ENCODE results near the gene C6orf132. TPM values are rescaled to one million over a fixed set of nuclear protein-coding genes. Genes with fewer than 3 reads are reported as not detected.

C6orf132 gene
- total RNA-seq, 1 donor, result 0.63 TPM

DNA sequence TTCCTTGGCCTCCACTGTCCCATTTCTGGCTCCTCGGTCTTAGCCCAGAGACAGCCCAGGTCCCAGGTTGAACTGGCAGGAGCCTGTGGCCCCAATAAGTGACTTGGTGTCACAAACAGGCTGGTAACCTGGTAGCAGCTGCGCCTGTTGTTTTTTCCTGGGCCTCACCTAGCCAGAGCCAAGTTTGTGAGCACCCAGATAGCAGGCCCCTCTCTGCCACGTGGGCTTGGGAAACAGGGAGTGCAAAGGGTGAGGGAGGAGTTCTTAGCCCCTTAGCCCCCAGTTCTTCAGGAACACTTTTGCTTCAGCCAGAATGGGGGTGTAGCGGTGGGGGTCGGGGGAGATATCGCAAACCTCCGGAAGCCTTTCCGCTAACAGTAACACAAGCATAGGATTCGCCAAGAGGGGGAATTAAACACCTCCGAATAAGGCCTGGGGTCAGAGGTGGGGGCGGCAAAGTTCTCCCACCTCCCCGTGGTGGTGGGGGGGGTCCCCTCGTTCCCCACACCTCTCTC, 760 bp downstream of the C6orf132 start:
- no peak for DNase-seq (ENCODE audit: low read depth)
- TF ChIP-seq, protein P1, sequence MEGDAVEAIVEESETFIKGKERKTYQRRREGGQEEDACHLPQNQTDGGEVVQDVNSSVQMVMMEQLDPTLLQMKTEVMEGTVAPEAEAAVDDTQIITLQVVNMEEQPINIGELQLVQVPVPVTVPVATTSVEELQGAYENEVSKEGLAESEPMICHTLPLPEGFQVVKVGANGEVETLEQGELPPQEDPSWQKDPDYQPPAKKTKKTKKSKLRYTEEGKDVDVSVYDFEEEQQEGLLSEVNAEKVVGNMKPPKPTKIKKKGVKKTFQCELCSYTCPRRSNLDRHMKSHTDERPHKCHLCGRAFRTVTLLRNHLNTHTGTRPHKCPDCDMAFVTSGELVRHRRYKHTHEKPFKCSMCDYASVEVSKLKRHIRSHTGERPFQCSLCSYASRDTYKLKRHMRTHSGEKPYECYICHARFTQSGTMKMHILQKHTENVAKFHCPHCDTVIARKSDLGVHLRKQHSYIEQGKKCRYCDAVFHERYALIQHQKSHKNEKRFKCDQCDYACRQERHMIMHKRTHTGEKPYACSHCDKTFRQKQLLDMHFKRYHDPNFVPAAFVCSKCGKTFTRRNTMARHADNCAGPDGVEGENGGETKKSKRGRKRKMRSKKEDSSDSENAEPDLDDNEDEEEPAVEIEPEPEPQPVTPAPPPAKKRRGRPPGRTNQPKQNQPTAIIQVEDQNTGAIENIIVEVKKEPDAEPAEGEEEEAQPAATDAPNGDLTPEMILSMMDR (IDR thresholded peaks at IDR 0.05; ENCODE audit: insufficient read depth, low read length), result no peak
- peak overlapping the region; percentile 59 for H3K4me3 ChIP-seq (ENCODE audit: low read depth, low read length)

DNA sequence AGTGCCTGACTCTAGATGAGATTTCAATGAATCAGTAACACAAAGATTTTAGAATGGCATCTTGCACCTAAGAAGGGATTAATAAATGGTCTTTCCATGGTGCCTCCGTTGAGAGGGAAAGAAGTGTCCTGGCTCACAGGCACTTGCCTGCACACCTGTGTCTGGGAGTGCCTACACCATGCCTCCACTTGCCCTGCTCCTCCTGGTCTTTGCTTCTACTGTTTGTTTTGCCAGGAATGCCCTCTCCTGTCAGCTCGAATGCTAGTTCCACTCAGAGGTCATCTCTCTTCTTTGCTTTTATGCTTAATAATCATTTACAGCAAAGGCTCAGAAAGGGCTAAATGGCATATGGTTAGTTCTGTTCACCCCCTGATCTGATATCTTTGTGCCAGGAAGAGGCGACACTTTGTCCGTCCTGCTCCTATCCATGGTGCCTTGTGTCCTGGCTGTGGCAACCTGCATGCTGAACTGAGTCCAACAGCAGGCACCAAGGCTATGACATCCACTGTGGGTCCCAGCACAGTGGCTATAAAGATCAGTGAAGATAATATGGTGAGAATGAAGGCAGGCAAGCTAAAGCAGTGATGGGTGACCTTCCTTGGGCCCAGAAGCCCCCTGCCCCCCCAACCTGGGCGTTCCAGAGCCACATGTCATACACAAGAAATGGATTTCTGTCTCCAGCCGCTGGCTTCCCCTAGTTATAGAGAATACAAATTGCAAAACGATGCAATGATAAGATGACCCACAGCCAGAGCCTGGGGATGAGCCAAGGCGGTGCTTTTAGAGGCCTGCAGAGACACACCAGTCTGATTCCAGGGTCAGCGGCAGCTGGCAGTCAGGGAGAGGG, 1.4 kb downstream of the C6orf132 start:
- TF ChIP-seq, protein P1 (IDR thresholded peaks at IDR 0.05; ENCODE audit: insufficient read depth, low read length), result no peak
- DNase-seq (ENCODE audit: low read depth), result no peak

DNA sequence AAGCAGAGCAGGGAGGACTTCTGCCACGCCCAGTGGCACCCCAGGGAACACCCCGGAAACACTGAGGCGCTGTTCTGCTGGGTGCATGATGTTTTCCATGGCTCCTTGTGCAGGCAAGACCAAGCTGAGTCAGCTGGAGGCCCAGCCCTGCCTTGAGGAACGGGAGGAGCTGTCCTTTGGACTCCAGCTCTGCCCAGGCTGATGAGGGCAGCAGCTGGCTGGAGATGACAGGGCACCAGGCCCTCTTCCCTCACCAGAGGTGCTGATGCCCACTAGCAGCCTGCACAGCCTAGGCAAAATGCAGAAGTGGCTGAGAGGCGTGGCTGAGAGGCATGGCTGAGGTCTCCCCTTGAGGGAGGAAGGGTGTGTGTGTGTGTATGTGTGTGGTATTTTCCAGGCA, 2.4 kb downstream of the C6orf132 start:
- TF ChIP-seq, protein P1 (IDR thresholded peaks at IDR 0.05; ENCODE audit: insufficient read depth, low read length), result no peak
- no peak overlapping the region for H3K4me3 ChIP-seq (ENCODE audit: low read depth, low read length)
- DNase-seq (ENCODE audit: low read depth), result no peak

More for the DNA sequence above, 1.4 kb downstream of the C6orf132 start:
- no peak overlapping the region for H3K4me3 ChIP-seq (ENCODE audit: low read depth, low read length)

DNA sequence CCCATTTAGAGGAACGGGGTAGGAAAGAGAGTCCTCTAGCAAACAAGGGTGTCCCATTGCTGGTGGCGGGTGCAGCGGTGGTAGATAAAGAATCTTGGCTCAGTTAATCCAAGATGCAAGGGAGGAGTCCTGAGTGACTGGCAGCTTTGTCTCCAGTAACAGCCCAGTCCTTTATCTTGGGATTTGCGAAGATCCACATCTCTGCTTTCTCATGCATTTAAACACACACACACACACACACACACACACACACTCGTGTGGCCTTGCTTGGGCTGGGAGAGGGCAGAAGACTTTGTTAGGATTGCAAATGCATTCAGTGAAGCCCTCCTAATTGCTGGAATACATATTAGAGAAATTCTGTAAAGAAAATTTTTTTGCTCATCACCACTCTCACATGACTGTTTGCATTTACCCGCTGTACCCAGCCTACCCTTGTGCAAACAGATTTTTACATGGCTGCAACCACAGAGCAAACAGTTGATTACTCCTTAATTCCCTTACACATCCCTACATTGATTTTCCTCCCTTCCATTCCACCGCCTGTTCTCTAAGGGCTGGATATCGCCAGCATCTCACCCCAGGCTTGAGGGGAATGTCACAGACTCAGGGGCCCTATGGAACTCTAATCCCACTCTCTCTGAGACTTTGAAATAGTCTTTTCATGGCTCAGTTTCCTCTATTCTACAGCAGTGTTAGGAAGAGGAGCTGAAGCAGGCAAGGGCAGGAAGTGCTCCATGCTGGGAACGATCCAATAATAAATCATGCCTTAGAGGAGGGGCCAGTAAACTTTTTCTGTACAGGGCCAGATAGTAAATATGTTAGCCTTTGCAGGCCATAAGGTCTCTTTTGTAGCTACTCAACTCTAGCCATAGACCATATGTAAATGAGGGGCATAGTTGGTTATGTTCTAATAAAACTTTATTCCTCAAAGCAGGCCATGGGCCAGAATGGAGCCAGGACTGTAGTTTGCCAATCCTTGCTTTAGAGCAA, 3.5 kb downstream of the C6orf132 start:
- TF ChIP-seq, protein P1 (IDR thresholded peaks at IDR 0.05; ENCODE audit: insufficient read depth, low read length), result no peak
- no peak overlapping the region for H3K4me3 ChIP-seq (ENCODE audit: low read depth, low read length)
- DNase-seq (ENCODE audit: low read depth), result no peak

DNA sequence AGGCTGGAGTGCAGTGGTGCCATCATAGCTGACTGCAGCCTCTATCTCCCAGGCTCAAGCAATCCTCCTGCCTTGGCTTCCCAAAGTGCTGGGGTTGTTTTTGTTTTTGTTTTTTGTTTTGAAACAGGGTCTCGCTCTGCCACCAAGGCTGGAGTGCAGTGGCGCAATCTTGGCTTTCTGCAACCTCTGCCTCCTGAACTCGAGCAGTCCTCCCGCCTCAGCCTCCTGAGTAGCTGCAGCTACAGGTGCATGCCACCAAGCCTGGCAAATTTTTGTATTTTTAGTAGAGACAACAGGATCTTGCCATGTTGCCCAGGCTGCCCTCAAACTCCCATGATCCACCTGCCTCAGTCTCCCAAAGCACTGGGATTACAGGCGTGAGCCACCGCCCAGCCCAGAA, 4.2 kb downstream of the C6orf132 start:
- TF ChIP-seq, protein P1 (IDR thresholded peaks at IDR 0.05; ENCODE audit: insufficient read depth, low read length), result no peak
- no peak for DNase-seq (ENCODE audit: low read depth)
- H3K4me3 ChIP-seq (ENCODE audit: low read depth, low read length), result no peak overlapping the region

DNA sequence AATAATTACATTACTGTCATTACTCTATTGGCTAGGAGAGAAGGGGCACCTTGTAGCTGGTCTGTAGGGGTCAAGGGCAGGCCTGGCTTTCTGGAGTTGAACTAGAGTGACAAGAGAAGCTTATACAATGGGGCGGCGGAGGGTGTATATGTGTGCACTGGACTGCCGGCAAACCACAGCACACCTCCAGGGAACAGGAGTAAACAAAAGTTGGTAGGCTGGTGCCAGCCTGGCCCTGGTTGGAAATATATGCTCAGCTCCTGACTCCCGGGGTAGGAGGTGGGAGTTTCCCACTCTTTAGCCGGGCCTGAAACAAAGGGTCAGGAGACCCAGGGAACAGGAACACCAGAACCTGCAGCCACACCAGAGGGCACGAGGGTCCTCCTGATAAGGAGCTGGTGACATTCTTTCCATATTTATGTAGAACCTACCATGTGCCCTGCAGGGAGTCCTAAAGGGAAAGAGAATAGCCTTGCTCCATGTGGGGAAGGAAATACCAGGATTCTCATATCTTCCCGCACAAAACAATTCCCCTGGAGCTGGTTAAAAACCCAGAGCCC, 5.1 kb downstream of the C6orf132 start:
- no peak for DNase-seq (ENCODE audit: low read depth)
- TF ChIP-seq, protein P1 (IDR thresholded peaks at IDR 0.05; ENCODE audit: insufficient read depth, low read length), result no peak
- no peak overlapping the region for H3K4me3 ChIP-seq (ENCODE audit: low read depth, low read length)
